Naive B cell (primary cell): ENCODE results near the gene RMC1. TPM values are rescaled to one million over a fixed set of nuclear protein-coding genes. Genes with fewer than 3 reads are reported as not detected.
A peak's percentile ranks its signal among the peaks of the same experiment; 100 is the strongest.
"Not testable (repeated sequence)": the region's sequence is repeated elsewhere in the genome, so short reads cannot be mapped to it uniquely, and the experiment has no call there.

Experiments used
- ATAC-seq, 2 donors: fragments of 150-1000 bp; cut with Tn5 transposase; 2 replicates each; pipeline ENCODE4 v1.10.0; 2021; ENCODE audit warnings: low read depth in 2 of 2, mild to moderate bottlenecking in 2 of 2, moderate library complexity in 2 of 2
- DNase-seq: peaks from one replicate; pipeline ENCODE4 v3.0.0; 2022
- H3K27ac Mint-ChIP-seq, 6 donors: one replicate each; pipeline ENCODE4 v1.8.0; 2020 to 2022; ENCODE audit warnings: mild to moderate bottlenecking in 6 of 6, mixed read lengths in 6 of 6, moderate library complexity in 5 of 6, inconsistent platforms in 2 of 6
- H3K27me3 Mint-ChIP-seq, 3 donors: one replicate each; pipeline ENCODE4 v1.8.0; 2021 to 2022; ENCODE audit warnings: mixed read lengths in 3 of 3, mild to moderate bottlenecking in 1 of 3
- H3K36me3 Mint-ChIP-seq, 2 donors: one replicate each; pipeline ENCODE4 v1.8.0; 2020 to 2022; ENCODE audit warnings: mixed read lengths in 2 of 2, inconsistent platforms in 1 of 2, mild to moderate bottlenecking in 1 of 2
- H3K4me1 Mint-ChIP-seq, 3 donors: one replicate each; pipeline ENCODE4 v1.8.0; 2020 to 2022; ENCODE audit warnings: mixed read lengths in 3 of 3, inconsistent platforms in 1 of 3, mild to moderate bottlenecking in 1 of 3, moderate library complexity in 1 of 3
- H3K4me3 Mint-ChIP-seq, 8 donors: one replicate each; pipeline ENCODE4 v1.8.0; 2020 to 2022; ENCODE audit warnings: mild to moderate bottlenecking in 8 of 8, mixed read lengths in 8 of 8, moderate library complexity in 8 of 8, inconsistent platforms in 2 of 8
- H3K9me3 Mint-ChIP-seq, 7 donors: one replicate each; pipeline ENCODE4 v1.8.0; 2020 to 2022; ENCODE audit warnings: mixed read lengths in 7 of 7, mild to moderate bottlenecking in 5 of 7, inconsistent platforms in 2 of 7, moderate library complexity in 1 of 7
- polyA plus RNA-seq, 6 donors: library from polyadenylated mRNA; unstranded; fragments of 300-500 nt; fragmentation: Illumina TruSeq; gene quantifications; one replicate each; pipeline ENCODE4 v1.2.3, GENCODE V29; 2021; ENCODE audit warnings: low read depth in 6 of 6

Gene RMC1
- polyA plus RNA-seq, 6 donors from 2014 or later: 40.1 to 98.1 (median 88.1) TPM

DNA sequence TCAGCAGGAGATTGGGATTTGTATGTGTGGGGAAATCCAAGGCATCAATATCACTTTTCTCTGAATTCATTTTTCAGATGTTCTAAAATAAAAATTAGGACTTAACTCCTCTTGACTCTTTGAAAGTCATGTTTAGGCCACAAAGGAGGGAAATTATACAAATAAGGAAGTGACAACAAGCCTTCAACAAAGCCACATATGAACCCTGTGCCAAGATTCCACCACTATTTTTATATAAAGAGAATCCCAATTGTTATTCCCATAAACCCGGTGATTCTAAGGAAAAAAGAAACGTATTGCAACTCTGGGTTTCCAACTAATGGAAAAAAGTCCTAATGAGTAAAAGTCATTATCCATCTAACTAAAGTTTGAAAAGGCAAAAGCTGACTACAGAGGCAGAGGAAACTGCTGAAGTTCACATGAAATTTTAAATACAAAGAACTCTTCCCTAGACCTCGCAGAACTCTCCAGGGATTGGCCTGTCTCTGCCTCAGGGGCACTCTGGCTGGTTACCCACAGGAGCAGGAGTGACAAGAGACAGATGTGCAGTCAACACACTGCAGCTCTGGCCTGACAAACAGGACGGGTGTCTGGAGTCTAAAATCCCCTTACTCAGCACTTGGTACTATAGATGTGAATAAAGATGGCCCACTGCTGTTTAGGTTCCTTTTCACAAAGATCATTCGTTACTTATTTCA is 71.4 kb downstream of the RMC1 start:
- Mint-ChIP-seq H3K4me3 (no peak overlapping the region), H3K4me1 (peaks cover 12 to 23% (median 18%) of the 10 kb centered on the region in 3 donors), H3K27ac (peak overlapping the region in 4 of 6 donors; percentile 36 to 86 (median 56)), H3K36me3 (peaks cover 4 to 12% of the 10 kb centered on the region in 2 donors), H3K27me3 (no peaks in the 10 kb centered on the region), H3K9me3 (no peaks in the 10 kb centered on the region)
- no peak for DNase-seq
- ATAC-seq: no peak

DNA sequence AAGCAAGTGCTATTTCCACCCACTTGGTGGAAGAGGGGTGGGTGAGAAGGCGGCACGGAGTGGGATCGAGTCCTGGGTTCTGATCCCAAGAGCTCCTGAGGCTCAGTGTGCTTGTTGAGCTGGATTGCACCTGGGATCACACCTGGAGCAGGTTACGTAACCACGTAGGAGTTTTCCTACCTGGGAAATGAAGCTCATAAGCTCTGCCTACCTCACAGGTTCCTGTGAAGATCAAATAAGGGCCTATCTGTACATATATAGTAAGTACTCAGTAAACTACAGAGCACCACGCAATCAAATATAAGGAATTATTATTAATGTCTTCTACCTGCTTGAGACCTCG is 72.0 kb downstream of the RMC1 start:
- no peaks in the 10 kb centered on the region for H3K9me3 Mint-ChIP-seq
- DNase-seq: no peak
- ATAC-seq: no peak
- peak overlapping the region in 2 of 6 donors; percentile 44 to 86 for H3K27ac Mint-ChIP-seq
- H3K27me3 Mint-ChIP-seq: no peaks in the 10 kb centered on the region
- H3K4me3 Mint-ChIP-seq: no peak overlapping the region
- peaks cover 16 to 23% (median 21%) of the 10 kb centered on the region in 3 donors for H3K4me1 Mint-ChIP-seq
- peaks cover 4 to 12% of the 10 kb centered on the region in 2 donors for H3K36me3 Mint-ChIP-seq

DNA sequence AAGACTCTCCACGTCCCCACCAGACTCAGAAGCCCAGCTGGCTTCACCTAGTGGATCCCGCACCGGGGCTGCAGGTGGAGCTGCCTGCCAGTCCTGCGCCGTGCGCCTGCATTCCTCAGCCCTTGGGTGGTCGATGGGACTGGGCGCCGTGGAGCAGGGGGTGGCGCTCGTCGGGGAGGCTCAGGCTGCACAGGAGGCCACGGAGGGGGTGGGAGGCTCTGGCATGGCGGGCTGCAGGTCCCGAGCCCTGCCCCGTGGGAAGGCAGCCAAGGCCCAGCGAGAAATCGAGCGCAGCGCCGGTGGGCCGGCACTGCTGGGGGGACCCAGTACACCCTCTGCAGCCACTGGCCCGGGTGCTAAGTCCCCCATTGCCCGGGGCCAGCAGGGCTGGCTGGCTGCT is 74.2 kb downstream of the RMC1 start:
- Mint-ChIP-seq H3K36me3 (peaks cover 4 to 12% of the 10 kb centered on the region in 2 donors), H3K4me1 (peaks cover 25 to 32% (median 26%) of the 10 kb centered on the region in 3 donors)
- not testable (repeated sequence) for H3K9me3 Mint-ChIP-seq, DNase-seq, H3K4me3 Mint-ChIP-seq, H3K27me3 Mint-ChIP-seq, ATAC-seq, H3K27ac Mint-ChIP-seq

DNA sequence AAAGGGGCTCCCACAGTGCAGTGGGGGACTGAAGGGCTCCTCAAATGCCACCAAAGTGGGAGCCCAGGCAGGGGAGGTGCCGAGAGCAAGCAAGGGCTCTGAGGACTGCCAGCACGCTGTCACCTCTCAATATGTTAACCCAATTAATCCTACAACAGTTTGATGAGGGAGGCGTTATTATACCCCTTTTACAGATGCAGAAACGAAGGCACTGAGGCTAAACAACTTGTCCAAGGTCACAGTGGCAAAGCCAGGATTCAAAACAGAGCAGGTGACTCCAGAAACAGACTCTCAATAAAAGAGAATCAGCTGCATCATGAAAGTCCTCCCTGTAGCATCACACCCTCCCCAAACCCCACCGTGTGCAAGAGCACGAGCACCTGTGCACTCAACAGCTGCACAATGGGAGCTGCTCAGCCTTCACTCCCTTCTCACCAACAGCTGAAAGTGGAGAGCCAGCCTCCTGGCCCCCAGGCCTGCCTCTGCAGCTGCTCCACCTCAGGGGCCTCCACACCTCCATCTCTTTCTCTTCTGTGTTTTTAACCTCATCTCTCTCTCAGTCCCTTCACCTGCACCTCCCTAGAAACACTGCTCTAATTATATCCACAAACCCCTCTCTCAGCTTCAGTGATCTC is 74.9 kb downstream of the RMC1 start:
- DNase-seq: no peak
- Mint-ChIP-seq H3K4me1 (peaks cover 25 to 32% (median 31%) of the 10 kb centered on the region in 3 donors), H3K4me3 (peak overlapping the region in 1 of 8 donors; percentile 9), H3K36me3 (peaks cover 4 to 12% of the 10 kb centered on the region in 2 donors), H3K9me3 (no peaks in the 10 kb centered on the region), H3K27me3 (no peaks in the 10 kb centered on the region), H3K27ac (peak overlapping the region in 5 of 6 donors; percentile 47 to 76 (median 56))
- ATAC-seq: no peak

DNA sequence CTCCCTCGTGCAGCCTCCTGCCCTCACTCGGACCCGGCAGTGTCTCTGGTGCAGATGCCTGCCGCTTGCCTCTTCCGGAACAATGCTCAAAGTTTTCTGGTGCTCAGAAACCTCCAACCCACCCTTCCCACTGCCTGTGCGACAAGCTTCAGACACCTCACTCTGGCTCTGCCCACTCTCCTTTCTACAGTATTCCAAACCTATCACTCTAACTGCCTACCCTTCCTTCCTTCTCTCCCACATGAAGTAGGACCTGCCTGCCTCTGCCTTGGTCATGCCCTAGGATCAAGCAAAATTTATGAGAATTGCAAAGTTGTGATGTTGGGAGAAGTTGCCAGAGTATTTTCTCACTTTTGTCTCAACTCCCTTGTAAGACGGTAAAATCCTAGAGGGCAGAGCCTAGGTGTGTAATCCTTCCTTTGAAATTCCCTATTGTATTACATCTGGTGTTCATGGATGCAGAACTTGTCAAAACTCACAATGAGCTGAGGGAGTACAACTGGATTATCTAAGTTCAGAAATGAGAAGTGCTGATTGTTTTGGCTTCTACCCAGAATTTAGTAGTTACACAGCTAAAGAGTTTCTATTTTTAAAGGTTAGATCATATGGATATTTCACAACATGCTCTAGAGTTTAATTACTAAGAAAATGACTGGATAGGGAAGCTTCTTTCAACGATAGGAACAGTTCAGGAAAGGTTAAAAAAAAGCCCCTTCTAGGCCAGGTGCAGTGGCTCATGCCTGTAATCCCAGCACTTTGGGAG is 75.8 kb downstream of the RMC1 start:
- no peaks in the 10 kb centered on the region for H3K27me3 Mint-ChIP-seq
- H3K4me3 Mint-ChIP-seq: no peak overlapping the region
- peaks cover 20 to 35% (median 33%) of the 10 kb centered on the region in 3 donors for H3K4me1 Mint-ChIP-seq
- H3K36me3 Mint-ChIP-seq: peaks cover 4 to 12% of the 10 kb centered on the region in 2 donors
- H3K9me3 Mint-ChIP-seq: no peaks in the 10 kb centered on the region
- no peak for DNase-seq
- ATAC-seq: no peak
- peak overlapping the region in 3 of 6 donors; percentile 11 to 58 (median 56) for H3K27ac Mint-ChIP-seq

DNA sequence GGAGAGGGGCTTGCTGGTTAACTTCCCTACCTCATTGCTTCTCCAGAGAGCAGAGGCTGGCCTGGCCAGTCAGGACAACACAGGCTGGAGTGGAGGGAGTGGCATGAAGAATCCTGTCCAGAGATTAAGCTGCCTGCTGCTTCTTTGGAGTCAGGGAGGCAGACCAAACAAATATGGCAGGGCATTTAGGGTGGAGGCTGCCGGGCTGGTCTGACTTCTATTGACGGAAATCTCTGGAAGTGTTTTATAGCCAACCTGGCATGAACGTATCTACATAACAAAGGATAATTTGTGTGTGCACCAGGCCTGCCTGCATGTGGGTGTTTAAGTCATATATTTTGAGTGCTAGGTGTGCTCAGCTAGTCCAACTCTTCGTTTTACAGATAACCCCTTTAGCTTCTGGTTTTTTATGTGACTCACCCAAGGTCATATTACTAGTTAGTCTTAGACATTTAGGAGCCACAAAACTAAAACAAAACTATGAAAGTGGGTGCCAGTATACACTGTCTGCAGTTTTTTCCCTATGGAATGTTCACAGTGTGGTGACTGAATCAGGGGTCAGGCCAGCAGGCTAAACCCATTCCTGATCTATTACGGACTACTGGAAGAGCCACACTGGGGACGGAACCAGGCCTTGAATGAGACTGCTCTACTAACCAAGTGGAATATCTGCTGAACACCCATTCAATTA is 77.5 kb downstream of the RMC1 start:
- Mint-ChIP-seq H3K27me3 (no peaks in the 10 kb centered on the region), H3K9me3 (no peaks in the 10 kb centered on the region), H3K4me1 (peaks cover 32 to 49% (median 49%) of the 10 kb centered on the region in 3 donors), H3K36me3 (peaks cover 4 to 12% of the 10 kb centered on the region in 2 donors), H3K4me3 (peak overlapping the region in 1 of 8 donors; percentile 40), H3K27ac (peak overlapping the region in 2 of 6 donors; percentile 5 to 42)
- ATAC-seq (no peak), DNase-seq (no peak)

Other genes with a start within 250 kb of the RMC1 start
- 10 to 100 TPM; 67.1 to 95.8 (median 78.8) TPM for gene RIOK3, start 50.2 kb upstream of the RMC1 start, polyA plus RNA-seq
- 10 to 100 TPM in 3 of 6 donors, 1 to 10 TPM in 3; 8.5 to 17.9 (median 10.8) TPM for gene NPC1, start 83.0 kb downstream of the RMC1 start, polyA plus RNA-seq
- gene ANKRD29, start 159.4 kb downstream of the RMC1 start, polyA plus RNA-seq: under 1 TPM in 2 of 6 donors, not detected in 4; 0.26 to 0.33 TPM
- gene LAMA3, start 185.9 kb downstream of the RMC1 start, polyA plus RNA-seq: under 1 TPM in 2 of 6 donors, not detected in 4; 0.07 to 0.45 TPM